Heart left ventricle (tissue), 13 donors: Measurements from ENCODE around the gene TMEM248.

ENCODE experiments used
- CTCF ChIP-seq, 12 donors: fragments of 200-600 bp; sonication (generic) in 4 of 12; IDR thresholded peaks; one replicate each; pipeline versions ENCODE4 v1.5.0 to v1.8.0; 2018 to 2022; ENCODE audit warnings: antibody characterized with exemption in 12 of 12, mild to moderate bottlenecking in 5 of 12
- POLR2A ChIP-seq, 2 donors: fragments of 450-650 bp; IDR thresholded peaks; one replicate each; pipeline ENCODE4 v1.6.1; 2017; ENCODE audit warnings: antibody characterized with exemption in 2 of 2, mild to moderate bottlenecking in 2 of 2, moderate library complexity in 2 of 2
- donor health status: ischemic (EF 13 %, LVEDD 7.1; RV severe dilation, severe dysfunction).
- donor health status: DM: no; HTN: yes; CAD: no.
- donor health status: DM: no; HTN: no; CAD: no.
- donor health status: ischemic (EF 25% LVEDD 6.9; RV normal size, moderate dysfunction).
- donor health status: ischemic (EF 25% LVEDD 5.7; RV mildly dilated, moderate dysfunction).
- donor health status: ischemic (EF 35%, LVEDD 5.7; RV mildly dilated, moderate dysfunction).
- donor health status: nonischemic (EF 11% LVEDD 7.7; RV severe dilation, severe dysfunction).
- donor health status: DM: yes; HTN: yes; CAD: no.
- donor health status: PGD.
- donor health status: ischemic (EF 29% LVEDD 5.4; RV normal size, mild dysfunction).
- donor health status: nonischemic (EF 23%, LVEDD 6.1; RV moderate dilation, normal function).

DNA sequence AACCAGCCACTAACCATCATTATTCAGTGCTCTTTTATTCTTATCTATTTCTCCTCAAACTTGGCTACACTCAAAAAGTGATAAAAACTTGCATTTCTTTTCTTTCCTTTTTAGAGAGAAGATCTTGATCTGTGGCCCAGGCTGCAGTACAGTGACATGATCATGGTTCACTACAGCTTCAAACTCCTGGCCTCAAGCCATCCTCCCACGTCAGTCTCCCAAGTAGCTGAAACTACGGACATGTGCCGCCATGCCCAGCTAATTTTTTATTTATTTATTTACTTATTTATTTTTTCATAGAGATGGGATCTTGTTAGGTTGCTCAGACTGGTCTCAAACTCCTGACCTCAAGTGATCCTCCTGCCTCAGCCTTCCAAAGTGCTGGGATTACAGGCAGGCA is 24.6 kb upstream of the TMEM248 start:
- TF ChIP-seq CTCF (IDR thresholded peaks at IDR 0.05), result no peak
- no peak for TF ChIP-seq POLR2A (IDR thresholded peaks at IDR 0.05)
